NOMO-1 treated with dmso at 0.1 percent for 144 hours (cell line): ENCODE results near the gene SCAP.

Source experiments
- DNase-seq: peaks from one replicate; lab custom pipeline; 2025; ENCODE audit not compliant: unreplicated experiment; lab: John Stamatoyannopoulos, UW

The SCAP gene

GRCh38 chr3:47366833-47367232 lies 108.9 kb downstream of the SCAP start:
- no peak for DNase-seq

GRCh38 chr3:47365213-47366153 lies 110.3 kb downstream of the SCAP start:
- DNase-seq: no peak
